HG03280 (cell line): ENCODE measurements around the gene PRKG1.

Experiments used
- ATAC-seq: cut with Tn5 transposase; IDR thresholded peaks from one replicate; pipeline ENCODE4 v1.9.1; 2021; ENCODE audit warnings: mild to moderate bottlenecking, moderate library complexity; ENCODE audit not compliant: unreplicated experiment

The PRKG1 gene

DNA sequence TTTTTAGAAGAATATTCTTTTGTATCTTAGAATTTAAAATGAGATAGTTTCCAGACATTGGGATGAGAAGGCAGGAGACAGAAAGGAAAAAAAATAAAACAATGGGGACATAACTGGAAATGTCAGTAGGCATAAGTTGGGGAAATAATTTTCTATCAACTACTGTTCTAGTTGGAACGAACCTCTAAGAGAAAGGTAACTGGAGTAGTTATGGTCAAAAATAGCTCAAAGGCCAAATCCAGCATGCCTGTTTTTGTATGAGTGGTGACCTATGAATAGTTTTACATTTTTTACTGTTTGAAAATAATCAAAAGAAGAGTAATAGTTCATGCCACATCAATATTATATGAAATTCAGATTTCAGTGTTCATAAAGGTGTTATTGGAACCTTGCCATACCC lies 877.3 kb downstream of the PRKG1 start:
- ATAC-seq = no peak

- ATAC-seq = no peak
These were observed 877.8 kb downstream of the PRKG1 start for GRCh38 chr10:51952056-51952455.

GRCh38 chr10:51955696-51956095 lies 881.4 kb downstream of the PRKG1 start:
- ATAC-seq = no peak

- ATAC-seq = no peak
These were observed 882.5 kb downstream of the PRKG1 start for GRCh38 chr10:51956822-51957221.

GRCh38 chr10:51960494-51960895 lies 886.2 kb downstream of the PRKG1 start:
- no peak for ATAC-seq

DNA sequence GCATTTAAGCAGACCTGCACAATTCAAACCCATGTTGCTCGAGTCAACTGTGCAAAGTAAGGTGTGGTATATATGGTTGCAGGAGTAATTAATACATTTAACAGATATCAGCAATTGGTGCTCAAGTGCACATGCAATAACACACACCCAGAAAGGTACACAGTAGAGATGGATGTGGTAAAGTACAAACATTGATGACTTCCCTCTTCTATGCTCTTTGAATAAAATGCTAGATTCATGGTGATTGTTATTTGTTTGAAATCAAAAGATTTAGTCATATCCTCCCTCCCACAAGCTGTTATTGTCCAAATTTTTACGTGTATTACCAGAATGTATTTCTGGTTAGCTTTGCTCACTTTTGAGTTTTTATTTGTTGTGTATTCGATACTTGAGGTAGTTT lies 887.1 kb downstream of the PRKG1 start:
- ATAC-seq = no peak

DNA sequence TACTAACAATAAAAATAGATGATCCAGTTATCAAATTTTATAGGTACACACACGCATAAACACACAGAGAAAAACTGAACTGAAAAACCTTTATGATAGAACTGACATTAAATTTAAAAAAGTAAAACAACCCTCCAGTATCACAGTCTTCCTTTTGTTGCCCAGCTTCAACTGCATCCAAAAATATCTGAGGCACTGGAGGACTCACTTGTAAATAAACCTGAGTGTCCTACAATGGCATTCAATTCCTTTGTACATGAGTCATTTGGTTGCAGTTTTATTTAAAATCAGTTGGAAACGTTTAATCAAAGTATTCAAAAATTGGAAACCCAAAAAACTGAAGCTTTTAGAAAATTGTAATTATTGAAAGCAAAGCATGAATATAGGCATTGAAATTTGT lies 890.3 kb downstream of the PRKG1 start:
- ATAC-seq = no peak

- no peak for ATAC-seq
These were observed 891.2 kb downstream of the PRKG1 start for GRCh38 chr10:51965451-51965850.

DNA sequence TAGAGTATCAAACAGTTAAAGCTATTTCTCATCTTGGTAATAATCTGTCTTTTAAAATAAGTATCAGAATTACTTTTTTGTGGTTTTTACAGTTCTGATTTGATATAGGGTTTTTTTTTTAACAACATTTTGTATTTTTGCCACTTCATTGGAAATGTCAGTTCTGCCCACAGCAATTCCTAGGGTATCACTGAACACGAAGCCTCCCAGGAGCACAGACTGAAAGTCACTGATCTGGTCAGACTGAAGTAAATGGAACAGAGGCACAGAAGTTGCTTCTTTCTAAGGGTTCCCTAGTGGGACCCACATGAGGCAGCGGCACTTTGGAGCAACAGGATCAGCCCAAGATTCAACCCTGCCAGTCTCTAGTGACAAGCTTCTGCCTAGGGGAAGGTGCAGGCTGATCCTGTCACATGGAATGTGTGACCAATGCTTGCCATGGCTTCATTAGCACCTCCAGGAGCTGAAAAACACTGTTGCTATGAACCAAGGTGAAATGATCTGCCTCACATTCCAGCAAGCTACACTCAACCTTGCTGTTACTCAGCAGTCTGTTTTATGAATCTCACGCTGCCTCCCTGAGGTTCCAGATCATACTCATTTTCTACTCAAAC lies 898.6 kb downstream of the PRKG1 start:
- no peak for ATAC-seq

DNA sequence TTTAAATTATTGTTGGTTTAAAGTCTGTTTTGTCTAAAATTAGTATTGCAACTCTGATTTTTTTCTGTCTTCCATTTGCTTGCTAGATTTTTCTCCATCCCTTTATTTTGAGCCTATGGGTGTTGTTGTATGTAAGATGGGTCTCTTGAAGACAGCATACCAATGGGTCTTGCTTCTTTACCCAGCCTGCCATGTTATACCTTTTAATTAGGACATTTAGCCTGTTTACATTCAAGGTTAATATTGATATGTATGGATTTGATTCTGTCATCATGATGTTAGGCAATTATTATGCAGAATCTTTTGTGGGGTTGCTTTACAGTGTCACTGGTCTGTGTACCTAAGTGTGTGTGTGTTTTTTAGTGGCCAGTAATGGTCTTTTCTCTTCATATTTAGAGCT lies 906.5 kb downstream of the PRKG1 start:
- ATAC-seq = no peak

DNA sequence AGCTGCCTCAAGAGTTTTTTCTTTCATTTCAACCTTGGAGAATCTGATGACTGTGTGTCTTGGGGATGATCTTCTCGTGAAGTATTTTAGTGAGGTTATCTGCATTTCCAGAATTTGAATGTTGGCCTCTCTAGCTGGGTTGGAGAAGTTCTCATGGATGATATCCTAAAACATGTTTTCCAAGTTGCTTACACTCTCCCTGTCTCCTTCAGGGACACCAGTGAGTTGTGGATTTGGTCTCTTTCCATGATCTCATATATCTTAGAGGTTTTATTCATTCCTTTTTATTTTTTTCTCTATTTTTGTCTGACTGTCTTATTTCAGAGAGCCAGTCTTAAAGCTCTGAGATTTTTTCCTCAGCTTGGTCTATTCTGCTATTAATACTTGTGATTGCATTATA lies 907.4 kb downstream of the PRKG1 start:
- ATAC-seq = no peak

- ATAC-seq = no peak
These were observed 909.2 kb downstream of the PRKG1 start for GRCh38 chr10:51983481-51983880.

- ATAC-seq = no peak
These were observed 911.0 kb downstream of the PRKG1 start for GRCh38 chr10:51985336-51985735.

- no peak for ATAC-seq
These were observed 912.2 kb downstream of the PRKG1 start for GRCh38 chr10:51986516-51986915.

DNA sequence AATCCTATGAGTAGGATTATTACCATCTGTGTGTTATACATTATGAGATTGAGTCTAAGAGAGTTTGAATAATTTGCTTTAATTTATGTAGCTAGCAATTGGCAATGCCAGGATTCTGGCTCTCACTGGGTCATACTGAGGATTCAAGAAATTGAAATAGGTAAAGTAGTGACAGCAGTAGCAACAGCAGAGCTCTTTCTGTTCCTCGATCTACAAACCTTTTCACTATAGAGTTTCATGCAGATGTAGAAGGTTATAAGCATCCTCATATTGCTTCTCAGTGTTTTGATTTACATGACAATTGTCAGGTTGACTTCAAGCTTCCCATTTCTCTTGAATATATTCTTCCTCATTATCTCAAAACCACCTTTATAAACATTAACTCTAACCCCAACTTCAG lies 919.2 kb downstream of the PRKG1 start:
- no peak for ATAC-seq

- ATAC-seq = no peak
These were observed 924.8 kb downstream of the PRKG1 start for GRCh38 chr10:51999096-51999495.

- peak; percentile 60 for ATAC-seq
These were observed 930.2 kb downstream of the PRKG1 start for GRCh38 chr10:52004342-52004949.

- ATAC-seq = no peak
These were observed 932.8 kb downstream of the PRKG1 start for GRCh38 chr10:52007091-52007490.

DNA sequence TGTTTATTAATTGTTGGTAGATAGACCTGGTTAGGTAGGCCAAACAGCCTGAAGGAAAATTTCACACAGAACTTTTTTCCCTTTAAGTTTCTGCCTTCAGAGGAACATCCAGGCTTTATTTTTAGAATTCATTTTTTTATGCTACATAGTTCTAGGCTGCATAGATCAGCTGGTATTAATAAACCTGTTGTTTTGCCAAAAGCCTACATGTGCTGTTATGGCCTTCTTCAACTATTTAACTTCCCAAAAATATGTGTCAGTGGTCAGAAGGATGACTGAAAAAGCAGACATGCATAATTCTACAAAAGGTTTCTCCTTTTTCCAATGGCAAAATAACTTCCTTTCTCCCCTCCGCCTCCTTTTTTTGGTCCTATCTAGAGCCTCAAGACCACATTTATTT lies 936.8 kb downstream of the PRKG1 start:
- ATAC-seq = no peak

- ATAC-seq = no peak
These were observed 944.8 kb downstream of the PRKG1 start for GRCh38 chr10:52019077-52019555.

DNA sequence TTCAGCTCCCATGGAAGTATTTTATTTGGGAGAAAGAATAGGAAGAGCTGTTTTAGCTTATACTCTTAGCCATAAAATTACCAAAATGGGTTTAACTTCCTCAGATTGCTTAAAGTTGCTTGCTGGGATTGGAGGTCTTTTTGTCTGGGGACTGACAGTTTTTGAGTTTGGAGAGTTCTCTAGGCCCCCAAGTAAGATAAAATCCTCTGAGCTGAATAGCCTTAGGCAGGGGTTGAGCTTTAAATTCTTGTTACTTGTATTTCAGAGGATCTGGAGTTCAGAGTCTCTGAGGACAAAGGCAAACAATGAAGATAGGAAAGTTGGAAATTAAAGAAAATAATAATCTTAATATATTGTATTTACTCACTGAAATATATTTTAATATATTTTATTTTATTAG lies 945.4 kb downstream of the PRKG1 start:
- ATAC-seq = no peak

- ATAC-seq = no peak
These were observed 945.9 kb downstream of the PRKG1 start for GRCh38 chr10:52020173-52020572.

DNA sequence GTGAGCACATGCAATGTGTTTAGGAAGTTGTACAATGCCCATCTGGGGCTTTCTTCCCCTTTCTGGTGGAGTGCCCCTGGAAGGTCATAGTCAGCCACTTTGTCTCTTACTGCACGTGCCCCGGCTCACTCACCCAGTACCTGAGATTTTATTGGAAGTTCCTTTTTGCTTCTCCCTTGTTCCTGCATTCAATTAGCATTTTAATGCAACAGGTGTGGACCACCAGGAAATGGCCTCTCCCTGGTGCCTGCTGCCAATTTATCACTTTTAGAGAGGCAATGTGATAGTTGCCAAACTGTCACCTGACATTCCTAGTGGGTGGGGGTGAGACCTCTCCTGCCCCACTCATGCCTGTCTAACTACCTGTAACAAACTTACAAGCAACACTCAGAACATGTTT lies 946.4 kb downstream of the PRKG1 start:
- ATAC-seq = no peak
